Astrocyte (in vitro differentiated cells and primary cell): ENCODE data around the gene IMMP2L. TPM values are rescaled to one million over a fixed set of nuclear protein-coding genes. Genes with fewer than 3 reads are reported as not detected.
"Not testable (repeated sequence)": the region's sequence is repeated elsewhere in the genome, so short reads cannot be mapped to it uniquely, and the experiment has no call there.

Experiments used
- DNase-seq: peaks from one replicate; pipeline ENCODE4 v3.0.0-alpha.2; 2010; ENCODE audit warnings: low read depth
- FAIRE-seq: peaks from 2 replicates; lab custom pipeline; 2011; peaks lifted over from hg19 to GRCh38; lab: Jason Lieb, UNC
- H2AFZ ChIP-seq: 2 replicates; pipeline ENCODE4 v1.6.0; 2012; ENCODE audit warnings: low read depth, low read length, inconsistent platforms
- H3K27ac ChIP-seq: 2 replicates; pipeline ENCODE4 v1.5.1; 2011; ENCODE audit warnings: low read depth, low read length, inconsistent platforms
- H3K27me3 ChIP-seq: 2 replicates; pipeline ENCODE4 v1.6.0; 2011; ENCODE audit warnings: low read length, inconsistent platforms; ENCODE audit not compliant: insufficient read depth
- H3K36me3 ChIP-seq: 2 replicates; pipeline ENCODE4 v1.5.1; 2011; ENCODE audit warnings: low read length, inconsistent platforms; ENCODE audit not compliant: insufficient read depth
- H3K4me1 ChIP-seq: 2 replicates; pipeline ENCODE4 v1.5.1; 2011; ENCODE audit warnings: low read length, inconsistent platforms; ENCODE audit not compliant: insufficient read depth
- H3K4me2 ChIP-seq: 2 replicates; pipeline ENCODE4 v1.6.0; 2012; ENCODE audit warnings: low read length, inconsistent platforms
- H3K4me3 ChIP-seq: 2 replicates; pipeline ENCODE4 v1.5.1; 2011; ENCODE audit warnings: low read depth, mild to moderate bottlenecking, low read length, inconsistent platforms; ENCODE audit not compliant: insufficient read depth
- H3K79me2 ChIP-seq: 2 replicates; pipeline ENCODE4 v1.6.0; 2012; ENCODE audit warnings: mild to moderate bottlenecking, low read length, inconsistent platforms; ENCODE audit not compliant: insufficient read depth
- H3K9ac ChIP-seq: 2 replicates; pipeline ENCODE4 v1.6.0; 2012; ENCODE audit warnings: mild to moderate bottlenecking, low read length, inconsistent platforms
- H3K9me3 ChIP-seq: 2 replicates; pipeline ENCODE4 v1.5.1; 2012; ENCODE audit warnings: low read depth, mild to moderate bottlenecking, low read length, inconsistent platforms; ENCODE audit not compliant: insufficient read depth
- H4K20me1 ChIP-seq: 2 replicates; pipeline ENCODE4 v1.6.0; 2012; ENCODE audit warnings: low read length, inconsistent platforms; ENCODE audit not compliant: insufficient read depth
- H3K27ac Mint-ChIP-seq: one replicate; pipeline ENCODE4 v1.8.0; 2021; ENCODE audit warnings: mild to moderate bottlenecking, mixed read lengths; ENCODE audit not compliant: unreplicated experiment
- H3K27me3 Mint-ChIP-seq: one replicate; pipeline ENCODE4 v1.8.0; 2021; ENCODE audit warnings: low read depth, mixed read lengths; ENCODE audit not compliant: unreplicated experiment
- H3K36me3 Mint-ChIP-seq: one replicate; pipeline ENCODE4 v1.8.0; 2021; ENCODE audit warnings: low read depth, mixed read lengths; ENCODE audit not compliant: unreplicated experiment
- H3K4me1 Mint-ChIP-seq: one replicate; pipeline ENCODE4 v1.8.0; 2021; ENCODE audit warnings: low read depth, mixed read lengths; ENCODE audit not compliant: unreplicated experiment
- H3K4me3 Mint-ChIP-seq: one replicate; pipeline ENCODE4 v1.8.0; 2021; ENCODE audit warnings: mild to moderate bottlenecking, moderate library complexity, mixed read lengths; ENCODE audit not compliant: unreplicated experiment
- H3K9me3 Mint-ChIP-seq: one replicate; pipeline ENCODE4 v1.8.0; 2021; ENCODE audit warnings: mild to moderate bottlenecking, mixed read lengths; ENCODE audit not compliant: unreplicated experiment
- EZH2 ChIP-seq: IDR thresholded peaks from 2 replicates; pipeline ENCODE4 v1.6.1; 2012; ENCODE audit warnings: mild to moderate bottlenecking, low read length, inconsistent platforms; ENCODE audit not compliant: insufficient read depth
- total RNA-seq: library from RNA; stranded (reverse); gene quantifications from 2 replicates; pipeline ENCODE4 v1.2.1, GENCODE V29; 2021
- TF ChIP-seq, protein P1 (sequence below): IDR thresholded peaks from 2 replicates; pipeline ENCODE4 v1.5.1; 2011; ENCODE audit warnings: low read depth, mild to moderate bottlenecking, inconsistent platforms, low read length, moderate library complexity; ENCODE audit not compliant: insufficient read depth

Gene IMMP2L
- total RNA-seq, 1 donor from 2014 or later, result 13.8 TPM

DNA sequence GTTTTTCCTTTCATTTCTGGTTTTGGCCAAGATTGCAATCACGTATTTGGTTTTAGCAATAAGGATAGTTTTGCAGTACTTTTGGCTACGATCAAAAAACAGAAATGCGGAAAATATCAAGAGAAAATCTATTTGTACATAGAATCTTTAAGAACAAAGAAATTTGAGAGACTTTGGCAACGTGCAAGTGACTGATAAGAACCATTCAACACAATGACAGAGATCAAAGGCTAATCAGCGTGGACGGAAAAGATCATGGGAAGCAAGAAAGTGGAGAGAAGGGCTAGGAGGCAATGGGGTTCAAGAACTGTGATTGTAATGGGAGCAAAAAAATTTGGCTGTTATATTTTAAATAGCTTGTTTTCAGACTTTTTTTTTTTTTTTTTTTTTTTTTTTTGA, 487.5 kb downstream of the IMMP2L start:
- H3K27ac Mint-ChIP-seq, result no peak overlapping the region
- H3K4me1 Mint-ChIP-seq, result peaks cover 39% of the 10 kb centered on the region
- no peaks in the 10 kb centered on the region for H3K27me3 ChIP-seq
- FAIRE-seq, result no peak
- H3K27me3 Mint-ChIP-seq, result no peaks in the 10 kb centered on the region
- no peaks in the 10 kb centered on the region for H3K9me3 ChIP-seq
- no peak overlapping the region for H2AFZ ChIP-seq
- no peaks in the 10 kb centered on the region for H3K9me3 Mint-ChIP-seq
- TF ChIP-seq EZH2, result no peak
- TF ChIP-seq, protein P1, sequence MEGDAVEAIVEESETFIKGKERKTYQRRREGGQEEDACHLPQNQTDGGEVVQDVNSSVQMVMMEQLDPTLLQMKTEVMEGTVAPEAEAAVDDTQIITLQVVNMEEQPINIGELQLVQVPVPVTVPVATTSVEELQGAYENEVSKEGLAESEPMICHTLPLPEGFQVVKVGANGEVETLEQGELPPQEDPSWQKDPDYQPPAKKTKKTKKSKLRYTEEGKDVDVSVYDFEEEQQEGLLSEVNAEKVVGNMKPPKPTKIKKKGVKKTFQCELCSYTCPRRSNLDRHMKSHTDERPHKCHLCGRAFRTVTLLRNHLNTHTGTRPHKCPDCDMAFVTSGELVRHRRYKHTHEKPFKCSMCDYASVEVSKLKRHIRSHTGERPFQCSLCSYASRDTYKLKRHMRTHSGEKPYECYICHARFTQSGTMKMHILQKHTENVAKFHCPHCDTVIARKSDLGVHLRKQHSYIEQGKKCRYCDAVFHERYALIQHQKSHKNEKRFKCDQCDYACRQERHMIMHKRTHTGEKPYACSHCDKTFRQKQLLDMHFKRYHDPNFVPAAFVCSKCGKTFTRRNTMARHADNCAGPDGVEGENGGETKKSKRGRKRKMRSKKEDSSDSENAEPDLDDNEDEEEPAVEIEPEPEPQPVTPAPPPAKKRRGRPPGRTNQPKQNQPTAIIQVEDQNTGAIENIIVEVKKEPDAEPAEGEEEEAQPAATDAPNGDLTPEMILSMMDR, result no peak
- H3K9ac ChIP-seq, result no peak overlapping the region
- DNase-seq, result no peak
- no peaks in the 10 kb centered on the region for H3K36me3 ChIP-seq
- peaks cover 11% of the 10 kb centered on the region for H3K4me1 ChIP-seq
- H3K4me3 ChIP-seq, result no peak overlapping the region
- H3K4me2 ChIP-seq, result no peak overlapping the region
- H4K20me1 ChIP-seq, result no peaks in the 10 kb centered on the region
- H3K79me2 ChIP-seq, result no peaks in the 10 kb centered on the region
- H3K27ac ChIP-seq, result no peak overlapping the region
- no peak overlapping the region for H3K4me3 Mint-ChIP-seq
- no peaks in the 10 kb centered on the region for H3K36me3 Mint-ChIP-seq

DNA sequence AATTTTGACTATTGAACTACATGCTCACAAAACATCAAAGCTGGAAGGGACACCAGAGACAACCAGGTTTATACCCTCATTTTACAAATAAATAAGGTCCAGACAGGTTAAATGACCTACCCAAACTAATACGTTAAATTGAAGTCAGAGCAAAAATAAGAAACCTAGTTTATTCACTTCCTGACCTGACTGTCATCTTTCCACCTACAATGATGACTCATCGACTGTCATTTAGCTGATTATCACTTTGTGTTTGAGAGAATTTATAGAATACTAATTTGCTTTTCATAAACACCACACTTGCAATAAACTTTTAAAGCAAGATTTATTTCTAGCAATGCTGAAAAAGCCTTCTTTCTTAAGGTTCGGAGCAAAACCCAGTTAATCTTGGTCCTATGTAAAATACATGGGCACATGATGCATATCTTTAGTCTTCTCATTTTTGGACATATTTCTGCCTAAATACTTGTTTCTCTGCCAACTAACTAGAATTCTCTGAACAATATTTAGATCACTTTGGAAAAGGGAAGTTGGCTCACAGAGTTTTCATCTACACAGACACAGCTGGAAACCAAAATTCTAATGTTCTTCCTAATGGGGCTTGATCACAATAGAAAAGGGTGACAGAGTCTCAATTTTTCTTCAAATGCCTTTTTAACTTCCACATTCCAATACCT, 488.1 kb downstream of the IMMP2L start:
- H2AFZ ChIP-seq, result no peak overlapping the region
- peaks cover 11% of the 10 kb centered on the region for H3K4me1 ChIP-seq
- no peaks in the 10 kb centered on the region for H3K27me3 ChIP-seq
- DNase-seq (no peak), FAIRE-seq (peak; percentile 77)
- H3K4me3 ChIP-seq, result no peak overlapping the region
- no peak overlapping the region for H3K27ac ChIP-seq
- no peak overlapping the region for H3K4me2 ChIP-seq
- H3K4me1 Mint-ChIP-seq, result peaks cover 39% of the 10 kb centered on the region
- TF ChIP-seq, protein P1, result no peak
- no peaks in the 10 kb centered on the region for H3K27me3 Mint-ChIP-seq
- no peaks in the 10 kb centered on the region for H3K9me3 Mint-ChIP-seq
- no peaks in the 10 kb centered on the region for H4K20me1 ChIP-seq
- H3K27ac Mint-ChIP-seq, result no peak overlapping the region
- no peaks in the 10 kb centered on the region for H3K36me3 Mint-ChIP-seq
- H3K4me3 Mint-ChIP-seq, result no peak overlapping the region
- no peak overlapping the region for H3K9ac ChIP-seq
- no peaks in the 10 kb centered on the region for H3K36me3 ChIP-seq
- no peaks in the 10 kb centered on the region for H3K79me2 ChIP-seq
- no peaks in the 10 kb centered on the region for H3K9me3 ChIP-seq

DNA sequence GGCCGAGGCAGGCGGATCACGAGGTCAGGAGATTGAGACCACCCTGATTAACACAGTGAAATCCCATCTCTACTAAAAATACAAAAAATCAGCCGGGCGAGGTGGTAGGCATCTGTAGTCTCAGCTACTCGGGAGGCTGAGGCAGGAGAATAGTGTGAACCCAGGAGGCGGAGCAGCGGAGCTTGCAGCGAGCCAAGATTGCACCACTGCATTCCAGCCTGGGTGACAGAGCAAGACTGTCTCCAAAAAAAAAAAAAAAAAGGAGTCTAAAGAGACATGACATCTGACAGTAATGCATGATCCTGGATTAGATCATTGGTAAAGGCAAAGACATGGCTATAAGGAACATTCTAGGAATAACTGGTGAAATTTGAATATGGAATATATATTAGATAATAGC, 489.6 kb downstream of the IMMP2L start:
- peaks cover 39% of the 10 kb centered on the region for H3K4me1 Mint-ChIP-seq
- not testable (repeated sequence) for H3K79me2 ChIP-seq, H3K4me2 ChIP-seq, FAIRE-seq, H3K27me3 Mint-ChIP-seq, H3K27me3 ChIP-seq, H3K9me3 Mint-ChIP-seq, H3K36me3 ChIP-seq, H3K4me3 ChIP-seq, H3K9ac ChIP-seq, DNase-seq, H3K27ac ChIP-seq, H2AFZ ChIP-seq, H3K9me3 ChIP-seq, H4K20me1 ChIP-seq, H3K4me3 Mint-ChIP-seq, H3K36me3 Mint-ChIP-seq
- H3K4me1 ChIP-seq, result peaks cover 11% of the 10 kb centered on the region
- H3K27ac Mint-ChIP-seq, result peak overlapping the region; percentile 21
